ENCODE data around the gene COL4A2.

DNA sequence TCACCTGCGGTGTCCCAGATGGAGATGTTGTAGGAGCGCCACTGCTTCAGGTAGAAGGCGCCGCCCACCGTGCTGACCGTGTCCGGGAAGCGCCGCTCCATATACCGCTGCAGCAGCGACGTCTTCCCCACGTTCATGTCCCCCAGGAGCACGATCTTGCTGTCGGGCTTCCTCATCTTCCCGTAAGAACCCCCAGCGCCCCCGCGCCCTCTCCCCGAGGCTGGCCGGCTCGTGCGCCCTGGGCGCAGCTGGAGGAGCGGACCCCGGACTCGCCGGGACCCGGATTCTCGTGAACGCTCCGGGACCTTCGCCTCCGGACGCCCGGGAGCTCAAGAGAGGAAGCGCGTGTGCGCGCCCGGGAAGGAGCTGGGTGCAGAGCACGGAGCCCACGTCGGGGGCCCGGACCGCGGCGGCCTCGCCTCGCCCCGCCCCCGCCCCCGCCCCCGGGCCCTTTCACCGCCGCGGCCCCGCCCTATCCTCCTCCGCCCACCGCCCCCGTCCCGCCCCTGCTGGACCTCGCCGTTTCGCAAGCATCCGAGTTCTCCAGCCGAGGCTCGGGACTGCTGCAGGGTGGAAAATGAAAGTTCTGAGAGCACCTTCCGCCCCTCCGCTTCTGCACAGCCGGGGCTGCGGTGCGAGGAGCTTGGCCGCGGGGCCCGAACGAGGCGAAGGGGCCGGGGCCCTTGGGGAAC lies 254.4 kb downstream of the COL4A2 start, which contains the start of gene RAB20:
- TF ChIP-seq, protein P1, sequence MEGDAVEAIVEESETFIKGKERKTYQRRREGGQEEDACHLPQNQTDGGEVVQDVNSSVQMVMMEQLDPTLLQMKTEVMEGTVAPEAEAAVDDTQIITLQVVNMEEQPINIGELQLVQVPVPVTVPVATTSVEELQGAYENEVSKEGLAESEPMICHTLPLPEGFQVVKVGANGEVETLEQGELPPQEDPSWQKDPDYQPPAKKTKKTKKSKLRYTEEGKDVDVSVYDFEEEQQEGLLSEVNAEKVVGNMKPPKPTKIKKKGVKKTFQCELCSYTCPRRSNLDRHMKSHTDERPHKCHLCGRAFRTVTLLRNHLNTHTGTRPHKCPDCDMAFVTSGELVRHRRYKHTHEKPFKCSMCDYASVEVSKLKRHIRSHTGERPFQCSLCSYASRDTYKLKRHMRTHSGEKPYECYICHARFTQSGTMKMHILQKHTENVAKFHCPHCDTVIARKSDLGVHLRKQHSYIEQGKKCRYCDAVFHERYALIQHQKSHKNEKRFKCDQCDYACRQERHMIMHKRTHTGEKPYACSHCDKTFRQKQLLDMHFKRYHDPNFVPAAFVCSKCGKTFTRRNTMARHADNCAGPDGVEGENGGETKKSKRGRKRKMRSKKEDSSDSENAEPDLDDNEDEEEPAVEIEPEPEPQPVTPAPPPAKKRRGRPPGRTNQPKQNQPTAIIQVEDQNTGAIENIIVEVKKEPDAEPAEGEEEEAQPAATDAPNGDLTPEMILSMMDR (IDR thresholded peaks at IDR 0.05), result no peak
- peak; percentile 78 to 85 for TF ChIP-seq POLR2A (IDR thresholded peaks at IDR 0.05)
